ENCODE measurements around the gene TIMM22. TPM values are rescaled to one million over a fixed set of nuclear protein-coding genes. Genes with fewer than 3 reads are reported as not detected.
"Not testable (repeated sequence)": the region's sequence is repeated elsewhere in the genome, so short reads cannot be mapped to it uniquely, and the experiment has no call there.

Gene TIMM22
- total RNA-seq, 1 donor from 2014 or later, result 17.3 TPM

DNA sequence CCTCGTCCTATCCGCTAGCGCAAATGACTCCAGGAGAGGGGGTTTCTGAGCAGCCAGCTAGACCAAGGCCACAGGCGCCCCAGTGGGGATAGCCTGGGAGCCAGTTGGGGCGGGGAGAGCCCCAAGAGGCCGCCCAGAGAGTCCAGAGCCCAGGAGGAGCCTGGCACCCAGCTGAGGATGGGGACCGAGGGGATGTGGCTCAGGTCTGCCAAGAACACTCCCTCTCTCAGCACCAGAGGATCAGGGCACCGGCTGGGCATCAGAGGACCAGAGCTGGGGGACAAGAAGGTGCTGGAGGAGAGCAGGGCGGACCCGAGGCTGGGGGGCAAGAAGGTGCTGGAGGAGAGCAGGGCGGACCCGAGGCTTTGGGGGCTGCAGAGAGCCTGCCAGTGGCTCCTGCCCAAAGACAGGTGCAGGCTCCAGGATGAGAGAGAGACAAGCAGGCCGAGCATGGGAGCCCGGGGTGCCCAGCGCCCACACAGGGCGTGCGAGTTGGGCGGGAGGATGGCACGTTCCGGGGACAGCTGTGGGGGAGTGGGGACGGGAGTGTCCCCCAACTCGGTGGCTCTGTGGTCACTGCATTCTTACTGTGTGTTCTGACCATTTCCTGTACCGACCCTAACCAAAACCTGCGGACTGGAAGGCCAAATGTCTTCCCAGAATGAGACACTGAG is 39.4 kb downstream of the TIMM22 start:
- no peaks in the 10 kb centered on the region for H3K9me3 Mint-ChIP-seq
- no peaks in the 10 kb centered on the region for H3K27me3 Mint-ChIP-seq (ENCODE audit: insufficient read depth)
- intact Hi-C loops (cut with micrococcal nuclease), result no loop called here
- DNase-seq (ENCODE audit: low spot score), result no peak
- H3K27ac Mint-ChIP-seq, result no peak overlapping the region
- no peaks in the 10 kb centered on the region for H3K4me1 Mint-ChIP-seq (ENCODE audit: low read depth)
- no peak overlapping the region for H3K4me3 Mint-ChIP-seq
- no peaks in the 10 kb centered on the region for H3K36me3 Mint-ChIP-seq (ENCODE audit: low read depth)

- intact Hi-C loops (cut with micrococcal nuclease), result no loop called here
- Mint-ChIP-seq H3K36me3 (ENCODE audit: low read depth) (peaks cover under 1% of the 10 kb centered on the region), H3K9me3 (no peaks in the 10 kb centered on the region), H3K27ac (no peak overlapping the region), H3K27me3 (ENCODE audit: insufficient read depth) (no peaks in the 10 kb centered on the region), H3K4me1 (ENCODE audit: low read depth) (no peaks in the 10 kb centered on the region), H3K4me3 (no peak overlapping the region)
- no peak for DNase-seq (ENCODE audit: low spot score)
Observed at GRCh38 chr17:1036845-1037237, 39.9 kb downstream of the TIMM22 start.

DNA sequence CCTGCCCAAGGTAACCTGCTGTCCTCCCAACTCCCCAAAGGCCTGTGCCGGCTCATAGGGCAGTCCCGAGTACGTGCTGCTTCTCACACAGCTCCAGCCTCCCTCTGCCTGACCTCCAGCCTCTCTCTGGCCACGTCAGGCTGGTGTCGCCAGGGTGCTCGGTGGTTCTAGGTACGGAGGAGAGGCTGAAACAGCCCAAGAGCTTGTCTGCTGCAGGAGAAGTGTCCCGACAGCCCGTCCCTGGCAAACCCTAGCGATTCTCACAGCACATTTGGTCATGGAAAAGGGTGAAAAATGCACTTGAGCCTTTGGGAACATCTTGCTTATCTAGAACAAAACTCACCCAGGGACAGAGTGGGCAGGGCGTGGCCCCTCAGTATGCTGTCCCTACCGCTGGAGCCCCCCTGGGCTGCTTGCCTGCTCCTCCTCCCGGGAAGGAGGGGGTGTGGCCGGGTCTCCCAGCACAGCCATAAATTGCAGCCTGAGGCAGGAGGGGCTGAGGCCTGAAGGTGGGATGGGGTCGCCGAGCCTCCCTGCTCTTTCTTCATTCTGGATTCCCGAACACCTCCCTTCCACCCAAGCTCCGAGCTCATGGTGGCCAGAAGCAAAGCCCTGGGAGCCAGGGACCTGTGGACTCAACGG is 40.4 kb downstream of the TIMM22 start:
- Mint-ChIP-seq H3K4me1 (ENCODE audit: low read depth) (no peaks in the 10 kb centered on the region), H3K36me3 (ENCODE audit: low read depth) (peaks cover 6% of the 10 kb centered on the region), H3K27ac (no peak overlapping the region), H3K27me3 (ENCODE audit: insufficient read depth) (no peaks in the 10 kb centered on the region), H3K4me3 (no peak overlapping the region), H3K9me3 (no peaks in the 10 kb centered on the region)
- DNase-seq (ENCODE audit: low spot score), result no peak
- intact Hi-C loops (cut with micrococcal nuclease), result no loop called here

- no peaks in the 10 kb centered on the region for H3K27me3 Mint-ChIP-seq (ENCODE audit: insufficient read depth)
- no peaks in the 10 kb centered on the region for H3K4me1 Mint-ChIP-seq (ENCODE audit: low read depth)
- no peak overlapping the region for H3K4me3 Mint-ChIP-seq
- H3K27ac Mint-ChIP-seq, result no peak overlapping the region
- H3K36me3 Mint-ChIP-seq (ENCODE audit: low read depth), result peaks cover 11% of the 10 kb centered on the region
- DNase-seq (ENCODE audit: low spot score), result no peak
- H3K9me3 Mint-ChIP-seq, result no peaks in the 10 kb centered on the region
- intact Hi-C loops (cut with micrococcal nuclease), result no loop called here
Observed at GRCh38 chr17:1038459-1039122, 41.7 kb downstream of the TIMM22 start.

- Mint-ChIP-seq H3K9me3 (no peaks in the 10 kb centered on the region), H3K4me3 (no peak overlapping the region), H3K4me1 (ENCODE audit: low read depth) (no peaks in the 10 kb centered on the region), H3K27ac (no peak overlapping the region), H3K27me3 (ENCODE audit: insufficient read depth) (no peaks in the 10 kb centered on the region), H3K36me3 (ENCODE audit: low read depth) (peaks cover 11% of the 10 kb centered on the region)
- intact Hi-C loops (cut with micrococcal nuclease), result no loop called here
- no peak for DNase-seq (ENCODE audit: low spot score)
Observed at GRCh38 chr17:1039123-1039507, 42.2 kb downstream of the TIMM22 start.

GRCh38 chr17:1039511-1040215 is 42.7 kb downstream of the TIMM22 start:
- no peaks in the 10 kb centered on the region for H3K27me3 Mint-ChIP-seq (ENCODE audit: insufficient read depth)
- DNase-seq (ENCODE audit: low spot score), result no peak
- H3K4me1 Mint-ChIP-seq (ENCODE audit: low read depth), result no peaks in the 10 kb centered on the region
- no peaks in the 10 kb centered on the region for H3K9me3 Mint-ChIP-seq
- peaks cover 12% of the 10 kb centered on the region for H3K36me3 Mint-ChIP-seq (ENCODE audit: low read depth)
- no peak overlapping the region for H3K4me3 Mint-ChIP-seq
- H3K27ac Mint-ChIP-seq, result no peak overlapping the region
- intact Hi-C loops (cut with micrococcal nuclease), result no loop called here

DNA sequence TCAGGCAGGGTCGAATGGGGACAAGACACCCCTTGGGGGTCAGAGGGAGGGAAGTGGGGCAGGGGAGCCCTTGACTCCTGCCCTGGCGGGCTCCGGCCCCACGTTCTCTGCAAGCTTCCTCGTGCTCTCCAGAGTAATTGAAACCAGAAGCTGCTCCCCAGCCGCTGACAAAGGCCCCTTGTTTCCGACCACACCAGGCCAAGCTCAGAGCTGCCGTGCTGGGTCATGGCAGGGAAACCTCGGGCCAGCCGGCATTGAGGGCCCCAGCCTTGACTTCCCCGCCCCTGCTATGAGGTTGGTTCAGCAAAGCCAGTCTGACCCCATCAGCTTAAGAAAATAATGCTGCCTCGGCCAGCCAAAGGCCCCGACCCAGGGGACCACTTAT is 43.3 kb downstream of the TIMM22 start:
- Mint-ChIP-seq H3K27me3 (ENCODE audit: insufficient read depth) (no peaks in the 10 kb centered on the region), H3K36me3 (ENCODE audit: low read depth) (peaks cover 14% of the 10 kb centered on the region), H3K4me3 (no peak overlapping the region), H3K4me1 (ENCODE audit: low read depth) (no peaks in the 10 kb centered on the region), H3K27ac (no peak overlapping the region), H3K9me3 (no peaks in the 10 kb centered on the region)
- DNase-seq (ENCODE audit: low spot score), result no peak
- intact Hi-C loops (cut with micrococcal nuclease), result no loop called here

GRCh38 chr17:1041746-1042145 is 44.8 kb downstream of the TIMM22 start:
- Mint-ChIP-seq H3K36me3 (ENCODE audit: low read depth) (peaks cover 16% of the 10 kb centered on the region), H3K4me1 (ENCODE audit: low read depth) (no peaks in the 10 kb centered on the region), H3K27me3 (ENCODE audit: insufficient read depth) (no peaks in the 10 kb centered on the region), H3K27ac (no peak overlapping the region), H3K4me3 (no peak overlapping the region), H3K9me3 (no peaks in the 10 kb centered on the region)
- no peak for DNase-seq (ENCODE audit: low spot score)
- intact Hi-C loops (cut with micrococcal nuclease), result no loop called here

- no peaks in the 10 kb centered on the region for H3K27me3 Mint-ChIP-seq (ENCODE audit: insufficient read depth)
- no peak for DNase-seq (ENCODE audit: low spot score)
- intact Hi-C loops (cut with micrococcal nuclease), result no loop called here
- H3K4me1 Mint-ChIP-seq (ENCODE audit: low read depth), result no peaks in the 10 kb centered on the region
- H3K9me3 Mint-ChIP-seq, result no peaks in the 10 kb centered on the region
- peaks cover 16% of the 10 kb centered on the region for H3K36me3 Mint-ChIP-seq (ENCODE audit: low read depth)
- H3K4me3 Mint-ChIP-seq, result no peak overlapping the region
- no peak overlapping the region for H3K27ac Mint-ChIP-seq
Observed at GRCh38 chr17:1042486-1042885, 45.6 kb downstream of the TIMM22 start.

GRCh38 chr17:1043601-1044251 is 46.8 kb downstream of the TIMM22 start:
- no peak for DNase-seq (ENCODE audit: low spot score)
- no peaks in the 10 kb centered on the region for H3K4me1 Mint-ChIP-seq (ENCODE audit: low read depth)
- no peaks in the 10 kb centered on the region for H3K9me3 Mint-ChIP-seq
- no peak overlapping the region for H3K27ac Mint-ChIP-seq
- intact Hi-C loops (cut with micrococcal nuclease), result no loop called here
- H3K27me3 Mint-ChIP-seq (ENCODE audit: insufficient read depth), result no peaks in the 10 kb centered on the region
- peaks cover 16% of the 10 kb centered on the region for H3K36me3 Mint-ChIP-seq (ENCODE audit: low read depth)
- H3K4me3 Mint-ChIP-seq, result no peak overlapping the region

GRCh38 chr17:1044387-1045009 is 47.6 kb downstream of the TIMM22 start:
- H3K4me3 Mint-ChIP-seq; H3K27ac Mint-ChIP-seq; H3K9me3 Mint-ChIP-seq; intact Hi-C loops (cut with micrococcal nuclease); DNase-seq (ENCODE audit: low spot score); H3K27me3 Mint-ChIP-seq (ENCODE audit: insufficient read depth); H3K4me1 Mint-ChIP-seq (ENCODE audit: low read depth): not testable (repeated sequence)
- H3K36me3 Mint-ChIP-seq (ENCODE audit: low read depth), result peaks cover 18% of the 10 kb centered on the region

- intact Hi-C loops (cut with micrococcal nuclease), result no loop called here
- Mint-ChIP-seq H3K27ac (no peak overlapping the region), H3K36me3 (ENCODE audit: low read depth) (peaks cover 18% of the 10 kb centered on the region), H3K4me3 (no peak overlapping the region), H3K27me3 (ENCODE audit: insufficient read depth) (no peaks in the 10 kb centered on the region), H3K9me3 (no peaks in the 10 kb centered on the region), H3K4me1 (ENCODE audit: low read depth) (no peaks in the 10 kb centered on the region)
- DNase-seq (ENCODE audit: low spot score), result no peak
Observed at GRCh38 chr17:1045456-1045855, 48.5 kb downstream of the TIMM22 start.
